Fibroblast of pulmonary artery (primary cell): ENCODE data around the gene GRIP2.
A peak's percentile ranks its signal among the peaks of the same experiment; 100 is the strongest.

Experiments used
- DNase-seq: peaks from one replicate; pipeline ENCODE4 v3.0.0-alpha.2; 2010; ENCODE audit warnings: low read depth
- H3K4me3 ChIP-seq: replicated peaks from 2 replicates; pipeline ENCODE4 v1.5.1; 2011; ENCODE audit warnings: low read depth, mild to moderate bottlenecking, control low read depth, low read length, moderate library complexity
- CTCF ChIP-seq: IDR thresholded peaks from 2 replicates; pipeline ENCODE4 v1.5.1; 2011; ENCODE audit warnings: mild to moderate bottlenecking, control low read depth, low read length, inconsistent platforms; ENCODE audit errors: missing control alignments

The GRIP2 gene

GRCh38 chr3:14445773-14446172 is 94.4 kb downstream of the GRIP2 start:
- DNase-seq, result no peak
- H3K4me3 ChIP-seq, result no peak overlapping the region
- no peak for TF ChIP-seq CTCF

GRCh38 chr3:14444380-14444779 is 95.8 kb downstream of the GRIP2 start:
- H3K4me3 ChIP-seq, result no peak overlapping the region
- no peak for TF ChIP-seq CTCF
- no peak for DNase-seq

- TF ChIP-seq CTCF, result no peak
- no peak for DNase-seq
- no peak overlapping the region for H3K4me3 ChIP-seq
Observed at GRCh38 chr3:14441920-14442300, 98.2 kb downstream of the GRIP2 start.

GRCh38 chr3:14441240-14441919 is 98.8 kb downstream of the GRIP2 start:
- no peak overlapping the region for H3K4me3 ChIP-seq
- no peak for TF ChIP-seq CTCF
- DNase-seq, result no peak

- no peak overlapping the region for H3K4me3 ChIP-seq
- DNase-seq, result peak; percentile 45
- TF ChIP-seq CTCF, result no peak
Observed at GRCh38 chr3:14440531-14441239, 99.5 kb downstream of the GRIP2 start.

GRCh38 chr3:14440168-14440518 is 100.0 kb downstream of the GRIP2 start:
- H3K4me3 ChIP-seq, result no peak overlapping the region
- DNase-seq, result no peak

More at GRCh38 chr3:14440168-14440518, 100.0 kb downstream of the GRIP2 start:
- no peak for TF ChIP-seq CTCF
